GM23338 (cell line): ENCODE data around the gene C1orf141. TPM values are rescaled to one million over a fixed set of nuclear protein-coding genes. Genes with fewer than 3 reads are reported as not detected.

Experiments used
- ATAC-seq: fragments of 200-7000 bp; cut with Tn5 transposase; 3 replicates; pipeline ENCODE4 v1.9.1; 2020
- DNase-seq: peaks from one replicate; pipeline ENCODE4 v3.0.0-alpha.2; 2015; ENCODE audit warnings: low spot score
- H2AFZ ChIP-seq: fragments of 200-600 bp; sonication (generic); 2 replicates; pipeline ENCODE4 v1.8.0; 2016; ENCODE audit warnings: antibody characterized with exemption, mild to moderate bottlenecking, moderate library complexity
- H3F3A ChIP-seq: fragments of 200-600 bp; sonication (generic); replicated peaks from 2 replicates; pipeline ENCODE4 v1.8.0; 2017; ENCODE audit warnings: antibody characterized with exemption, mixed run types, low read depth
- H3K27ac ChIP-seq: fragments of 200-600 bp; sonication (generic); 2 replicates; pipeline ENCODE4 v1.6.1; 2016; ENCODE audit warnings: low read depth
- H3K27me3 ChIP-seq: fragments of 200-600 bp; sonication (generic); 2 replicates; pipeline ENCODE4 v1.8.0; 2016; ENCODE audit warnings: mild to moderate bottlenecking, mixed run types, moderate library complexity; ENCODE audit not compliant: insufficient read depth
- H3K36me3 ChIP-seq: fragments of 200-600 bp; sonication (generic); 2 replicates; pipeline ENCODE4 v1.8.0; 2016; ENCODE audit warnings: mild to moderate bottlenecking; ENCODE audit not compliant: insufficient read depth
- H3K4me1 ChIP-seq: fragments of 200-600 bp; sonication (generic); 2 replicates; pipeline ENCODE4 v1.8.0; 2016; ENCODE audit warnings: mild to moderate bottlenecking, moderate library complexity; ENCODE audit not compliant: insufficient read depth
- H3K4me2 ChIP-seq: fragments of 200-600 bp; sonication (generic); 2 replicates; pipeline ENCODE4 v1.7.1; 2017; ENCODE audit warnings: mixed run types
- H3K4me3 ChIP-seq: fragments of 200-600 bp; sonication (generic); 2 replicates; pipeline ENCODE4 v1.6.1; 2016; ENCODE audit warnings: mixed run types
- H3K79me2 ChIP-seq: fragments of 200-600 bp; sonication (generic); replicated peaks from 2 replicates; pipeline ENCODE4 v1.8.0; 2017; ENCODE audit warnings: mild to moderate bottlenecking; ENCODE audit not compliant: insufficient read depth
- H3K9me2 ChIP-seq: fragments of 200-600 bp; sonication (generic); 2 replicates; pipeline ENCODE4 v1.8.0; 2017; ENCODE audit not compliant: insufficient read depth
- H4K20me1 ChIP-seq: fragments of 200-600 bp; sonication (generic); replicated peaks from 2 replicates; pipeline ENCODE4 v1.8.0; 2017; ENCODE audit warnings: mild to moderate bottlenecking; ENCODE audit not compliant: insufficient read depth
- H3K27ac Mint-ChIP-seq: 2 replicates; pipeline ENCODE4 v1.8.0; 2020; ENCODE audit warnings: inconsistent platforms, mild to moderate bottlenecking, moderate library complexity, mixed read lengths
- H3K27me3 Mint-ChIP-seq: 3 replicates; pipeline ENCODE4 v1.8.0; 2022; ENCODE audit warnings: low read depth, mild to moderate bottlenecking, moderate library complexity, mixed read lengths, inconsistent platforms; ENCODE audit not compliant: insufficient read depth, poor library complexity
- H3K36me3 Mint-ChIP-seq: 3 replicates; pipeline ENCODE4 v1.8.0; 2021; ENCODE audit warnings: low read depth, mild to moderate bottlenecking, inconsistent platforms, moderate library complexity, mixed read lengths
- H3K4me1 Mint-ChIP-seq: 3 replicates; pipeline ENCODE4 v1.8.0; 2020; ENCODE audit warnings: mild to moderate bottlenecking, inconsistent platforms, mixed read lengths
- H3K4me3 Mint-ChIP-seq: 3 replicates; pipeline ENCODE4 v1.8.0; 2021; ENCODE audit warnings: moderate library complexity, mild to moderate bottlenecking, inconsistent platforms, mixed read lengths
- H3K9me3 Mint-ChIP-seq: 3 replicates; pipeline ENCODE4 v1.8.0; 2020; ENCODE audit warnings: moderate library complexity, mild to moderate bottlenecking, inconsistent platforms, mixed read lengths
- CREB1 ChIP-seq: fragments of 250-450 bp; sonication (Bioruptor Pico); IDR thresholded peaks from 2 replicates; pipeline ENCODE4 v1.5.0; 2020; ENCODE audit warnings: low read depth, mild to moderate bottlenecking, moderate library complexity
- CTCF ChIP-seq, 2 experiments: fragments of 200-600 bp in 1 of 2; sonication (generic) in 1 of 2; conservative IDR thresholded peaks; 2 replicates each; pipeline versions ENCODE4 v1.5.1 to v1.6.1; 2016 to 2017; ENCODE audit warnings: antibody characterized with exemption in 2 of 2, low read depth in 2 of 2, mild to moderate bottlenecking in 2 of 2, moderate library complexity in 1 of 2
- EZH2 ChIP-seq: fragments of 200-600 bp; sonication (generic); IDR thresholded peaks from one replicate; pipeline ENCODE4 v1.8.0; 2017; ENCODE audit warnings: antibody characterized with exemption, mild to moderate bottlenecking, low read depth; ENCODE audit not compliant: unreplicated experiment
- EZH2phosphoT487 ChIP-seq: fragments of 200-600 bp; sonication (generic); IDR thresholded peaks from one replicate; pipeline ENCODE4 v1.8.1; 2018; ENCODE audit warnings: antibody characterized with exemption; ENCODE audit not compliant: unreplicated experiment
- NANOG ChIP-seq: IDR thresholded peaks from 2 replicates; pipeline ENCODE4 v1.6.1; 2016; ENCODE audit warnings: antibody characterized with exemption, borderline replicate concordance
- POLR2AphosphoS5 ChIP-seq: IDR thresholded peaks from 2 replicates; pipeline ENCODE4 v1.6.1; 2016; ENCODE audit warnings: antibody characterized with exemption, low read depth
- STAT1 ChIP-seq: IDR thresholded peaks from one replicate; pipeline ENCODE4 v1.6.1; 2016; ENCODE audit warnings: antibody characterized with exemption; ENCODE audit not compliant: unreplicated experiment
- ZNF114 ChIP-seq: fragments of 250-450 bp; sonication (Bioruptor Pico); IDR thresholded peaks from 2 replicates; pipeline ENCODE4 v1.5.0; 2020; ENCODE audit warnings: mild to moderate bottlenecking, moderate library complexity
- ZNF331 ChIP-seq: fragments of 250-450 bp; sonication (Bioruptor Pico); IDR thresholded peaks from 2 replicates; pipeline ENCODE4 v1.5.0; 2020; ENCODE audit warnings: low read depth, mild to moderate bottlenecking, moderate library complexity
- polyA plus RNA-seq: library from polyadenylated mRNA; unstranded; fragments of >200 nt; fragmentation: Nextera tagmentation; extraction: Ambion mirVana; gene quantifications from 2 replicates; pipeline ENCODE4 v1.2.1, GENCODE V29; 2016
- total RNA-seq: library from RNA; depleted of rRNA; stranded (reverse); fragments of >200 nt; shearing (Covaris generic); gene quantifications from 2 replicates; pipeline ENCODE4 v1.2.3, GENCODE V29; 2014
- TF ChIP-seq, protein P1 (sequence below): IDR thresholded peaks from 2 replicates; pipeline ENCODE4 v1.6.1; 2016; ENCODE audit warnings: antibody characterized with exemption
- TF ChIP-seq, protein P2 (sequence below): fragments of 250-450 bp; sonication (Bioruptor Pico); IDR thresholded peaks from 2 replicates; pipeline ENCODE4 v1.5.0; 2020; ENCODE audit warnings: mild to moderate bottlenecking, moderate library complexity

Gene C1orf141
- total and polyA plus RNA-seq, 2 experiments from 2014 or later: not detected

DNA sequence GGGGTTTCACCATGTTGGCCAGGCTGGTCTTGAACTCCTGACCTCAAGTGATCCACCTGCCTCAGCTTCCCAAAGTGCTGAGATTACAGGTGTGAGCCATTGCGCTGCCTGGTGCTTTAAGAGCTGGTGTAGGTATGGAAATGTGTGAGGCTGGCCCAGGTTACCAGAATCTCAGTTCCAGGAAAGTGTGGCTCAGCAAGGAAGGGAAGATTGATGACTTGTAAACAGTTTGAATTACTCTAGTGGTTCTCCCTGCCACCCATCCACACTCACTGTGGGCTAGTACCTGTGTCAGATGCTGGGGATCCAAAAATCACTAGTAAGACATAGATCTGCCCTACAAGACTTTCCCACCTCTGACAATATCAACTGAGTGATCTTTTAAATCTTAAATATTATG, 46.3 kb downstream of the C1orf141 start (continued):
- TF ChIP-seq, protein P1, sequence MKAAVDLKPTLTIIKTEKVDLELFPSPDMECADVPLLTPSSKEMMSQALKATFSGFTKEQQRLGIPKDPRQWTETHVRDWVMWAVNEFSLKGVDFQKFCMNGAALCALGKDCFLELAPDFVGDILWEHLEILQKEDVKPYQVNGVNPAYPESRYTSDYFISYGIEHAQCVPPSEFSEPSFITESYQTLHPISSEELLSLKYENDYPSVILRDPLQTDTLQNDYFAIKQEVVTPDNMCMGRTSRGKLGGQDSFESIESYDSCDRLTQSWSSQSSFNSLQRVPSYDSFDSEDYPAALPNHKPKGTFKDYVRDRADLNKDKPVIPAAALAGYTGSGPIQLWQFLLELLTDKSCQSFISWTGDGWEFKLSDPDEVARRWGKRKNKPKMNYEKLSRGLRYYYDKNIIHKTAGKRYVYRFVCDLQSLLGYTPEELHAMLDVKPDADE: no peak
- no peak for TF ChIP-seq EZH2
- no peak for TF ChIP-seq POLR2AphosphoS5
- no peak for TF ChIP-seq NANOG

GRCh38 chr1:67085326-67085725, 49.4 kb downstream of the C1orf141 start:
- H3K4me1 Mint-ChIP-seq: no peaks in the 10 kb centered on the region
- H3K36me3 Mint-ChIP-seq: peaks cover 5% of the 10 kb centered on the region; the same call in 2 of the 3 replicates
- H3K27me3 Mint-ChIP-seq: no peaks in the 10 kb centered on the region
- no peak overlapping the region for H3K27ac Mint-ChIP-seq
- Histone ChIP-seq H3K9me2 (no peaks in the 10 kb centered on the region), H3K4me3 (no peak overlapping the region), H3K4me2 (no peak overlapping the region), H3K27me3 (no peaks in the 10 kb centered on the region), H3K36me3 (no peaks in the 10 kb centered on the region), H3K79me2 (no peaks in the 10 kb centered on the region), H3K4me1 (no peaks in the 10 kb centered on the region; the same call in 1 of the 2 replicates), H4K20me1 (no peaks in the 10 kb centered on the region), H2AFZ (no peak overlapping the region), H3F3A (no peaks in the 10 kb centered on the region), H3K27ac (no peak overlapping the region)
- DNase-seq (no peak), ATAC-seq (no peak)
- H3K4me3 Mint-ChIP-seq: no peak overlapping the region
- peaks cover 8% of the 10 kb centered on the region; the same call in 1 of the 3 replicates for H3K9me3 Mint-ChIP-seq
- TF ChIP-seq CREB1 (CRISPR knock-in tag): no peak
- TF ChIP-seq EZH2phosphoT487: no peak
- TF ChIP-seq, protein P1: no peak
- TF ChIP-seq, protein P2, sequence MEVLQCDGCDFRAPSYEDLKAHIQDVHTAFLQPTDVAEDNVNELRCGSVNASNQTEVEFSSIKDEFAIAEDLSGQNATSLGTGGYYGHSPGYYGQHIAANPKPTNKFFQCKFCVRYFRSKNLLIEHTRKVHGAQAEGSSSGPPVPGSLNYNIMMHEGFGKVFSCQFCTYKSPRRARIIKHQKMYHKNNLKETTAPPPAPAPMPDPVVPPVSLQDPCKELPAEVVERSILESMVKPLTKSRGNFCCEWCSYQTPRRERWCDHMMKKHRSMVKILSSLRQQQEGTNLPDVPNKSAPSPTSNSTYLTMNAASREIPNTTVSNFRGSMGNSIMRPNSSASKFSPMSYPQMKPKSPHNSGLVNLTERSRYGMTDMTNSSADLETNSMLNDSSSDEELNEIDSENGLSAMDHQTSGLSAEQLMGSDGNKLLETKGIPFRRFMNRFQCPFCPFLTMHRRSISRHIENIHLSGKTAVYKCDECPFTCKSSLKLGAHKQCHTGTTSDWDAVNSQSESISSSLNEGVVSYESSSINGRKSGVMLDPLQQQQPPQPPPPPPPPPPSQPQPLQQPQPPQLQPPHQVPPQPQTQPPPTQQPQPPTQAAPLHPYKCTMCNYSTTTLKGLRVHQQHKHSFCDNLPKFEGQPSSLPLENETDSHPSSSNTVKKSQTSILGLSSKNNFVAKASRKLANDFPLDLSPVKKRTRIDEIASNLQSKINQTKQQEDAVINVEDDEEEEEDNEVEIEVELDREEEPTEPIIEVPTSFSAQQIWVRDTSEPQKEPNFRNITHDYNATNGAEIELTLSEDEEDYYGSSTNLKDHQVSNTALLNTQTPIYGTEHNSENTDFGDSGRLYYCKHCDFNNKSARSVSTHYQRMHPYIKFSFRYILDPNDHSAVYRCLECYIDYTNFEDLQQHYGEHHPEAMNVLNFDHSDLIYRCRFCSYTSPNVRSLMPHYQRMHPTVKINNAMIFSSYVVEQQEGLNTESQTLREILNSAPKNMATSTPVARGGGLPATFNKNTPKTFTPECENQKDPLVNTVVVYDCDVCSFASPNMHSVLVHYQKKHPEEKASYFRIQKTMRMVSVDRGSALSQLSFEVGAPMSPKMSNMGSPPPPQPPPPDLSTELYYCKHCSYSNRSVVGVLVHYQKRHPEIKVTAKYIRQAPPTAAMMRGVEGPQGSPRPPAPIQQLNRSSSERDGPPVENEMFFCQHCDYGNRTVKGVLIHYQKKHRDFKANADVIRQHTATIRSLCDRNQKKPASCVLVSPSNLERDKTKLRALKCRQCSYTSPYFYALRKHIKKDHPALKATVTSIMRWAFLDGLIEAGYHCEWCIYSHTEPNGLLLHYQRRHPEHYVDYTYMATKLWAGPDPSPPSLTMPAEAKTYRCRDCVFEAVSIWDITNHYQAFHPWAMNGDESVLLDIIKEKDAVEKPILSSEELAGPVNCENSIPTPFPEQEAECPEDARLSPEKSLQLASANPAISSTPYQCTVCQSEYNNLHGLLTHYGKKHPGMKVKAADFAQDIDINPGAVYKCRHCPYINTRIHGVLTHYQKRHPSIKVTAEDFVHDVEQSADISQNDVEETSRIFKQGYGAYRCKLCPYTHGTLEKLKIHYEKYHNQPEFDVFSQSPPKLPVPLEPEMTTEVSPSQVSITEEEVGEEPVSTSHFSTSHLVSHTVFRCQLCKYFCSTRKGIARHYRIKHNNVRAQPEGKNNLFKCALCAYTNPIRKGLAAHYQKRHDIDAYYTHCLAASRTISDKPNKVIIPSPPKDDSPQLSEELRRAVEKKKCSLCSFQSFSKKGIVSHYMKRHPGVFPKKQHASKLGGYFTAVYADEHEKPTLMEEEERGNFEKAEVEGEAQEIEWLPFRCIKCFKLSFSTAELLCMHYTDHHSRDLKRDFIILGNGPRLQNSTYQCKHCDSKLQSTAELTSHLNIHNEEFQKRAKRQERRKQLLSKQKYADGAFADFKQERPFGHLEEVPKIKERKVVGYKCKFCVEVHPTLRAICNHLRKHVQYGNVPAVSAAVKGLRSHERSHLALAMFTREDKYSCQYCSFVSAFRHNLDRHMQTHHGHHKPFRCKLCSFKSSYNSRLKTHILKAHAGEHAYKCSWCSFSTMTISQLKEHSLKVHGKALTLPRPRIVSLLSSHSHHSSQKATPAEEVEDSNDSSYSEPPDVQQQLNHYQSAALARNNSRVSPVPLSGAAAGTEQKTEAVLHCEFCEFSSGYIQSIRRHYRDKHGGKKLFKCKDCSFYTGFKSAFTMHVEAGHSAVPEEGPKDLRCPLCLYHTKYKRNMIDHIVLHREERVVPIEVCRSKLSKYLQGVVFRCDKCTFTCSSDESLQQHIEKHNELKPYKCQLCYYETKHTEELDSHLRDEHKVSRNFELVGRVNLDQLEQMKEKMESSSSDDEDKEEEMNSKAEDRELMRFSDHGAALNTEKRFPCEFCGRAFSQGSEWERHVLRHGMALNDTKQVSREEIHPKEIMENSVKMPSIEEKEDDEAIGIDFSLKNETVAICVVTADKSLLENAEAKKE (CRISPR knock-in tag): no peak
- no peak for TF ChIP-seq ZNF114 (CRISPR knock-in tag)
- no peak for TF ChIP-seq STAT1
- no peak for TF ChIP-seq CTCF (conservative IDR thresholded peaks at IDR 0.05; ENCODE audit: low read depth in 2 of 2)
- TF ChIP-seq NANOG: no peak
- no peak for TF ChIP-seq EZH2
- TF ChIP-seq POLR2AphosphoS5: no peak
- no peak for TF ChIP-seq ZNF331 (CRISPR knock-in tag)
